Immature natural killer cell (primary cell): ENCODE data around the gene SMIM5. TPM values are rescaled to one million over a fixed set of nuclear protein-coding genes. Genes with fewer than 3 reads are reported as not detected.

Experiments used
- DNase-seq, 3 donors: peaks; one replicate each; pipeline ENCODE4 v3.0.0; 2022; ENCODE audit warnings: mixed read lengths in 1 of 3
- H3K27ac Mint-ChIP-seq, 6 donors: one replicate each; pipeline ENCODE4 v1.8.0; 2020; ENCODE audit warnings: mixed read lengths in 6 of 6, mild to moderate bottlenecking in 5 of 6, inconsistent platforms in 4 of 6, moderate library complexity in 3 of 6
- H3K27me3 Mint-ChIP-seq, 3 donors: one replicate each; pipeline ENCODE4 v1.8.0; 2020 to 2021; ENCODE audit warnings: low read depth in 3 of 3, mild to moderate bottlenecking in 3 of 3, mixed read lengths in 3 of 3, moderate library complexity in 3 of 3, inconsistent platforms in 1 of 3
- H3K36me3 Mint-ChIP-seq, 3 donors: one replicate each; pipeline ENCODE4 v1.8.0; 2020; ENCODE audit warnings: mixed read lengths in 3 of 3, inconsistent platforms in 2 of 3, mild to moderate bottlenecking in 2 of 3
- H3K4me1 Mint-ChIP-seq, 2 donors: one replicate each; pipeline ENCODE4 v1.8.0; 2020; ENCODE audit warnings: inconsistent platforms in 2 of 2, mild to moderate bottlenecking in 2 of 2, mixed read lengths in 2 of 2, moderate library complexity in 1 of 2
- H3K4me3 Mint-ChIP-seq, 5 donors: one replicate each; pipeline ENCODE4 v1.8.0; 2020; ENCODE audit warnings: mild to moderate bottlenecking in 5 of 5, mixed read lengths in 5 of 5, inconsistent platforms in 3 of 5, moderate library complexity in 3 of 5
- H3K9me3 Mint-ChIP-seq, 6 donors: one replicate each; pipeline ENCODE4 v1.8.0; 2020; ENCODE audit warnings: mild to moderate bottlenecking in 6 of 6, mixed read lengths in 6 of 6, inconsistent platforms in 4 of 6, moderate library complexity in 3 of 6
- polyA plus RNA-seq, 3 donors: library from polyadenylated mRNA; unstranded; fragments of 300-500 nt; fragmentation: Illumina TruSeq; gene quantifications; one replicate each; pipeline ENCODE4 v1.2.3, GENCODE V29; 2021

SMIM5 gene
- polyA plus RNA-seq, 3 donors from 2014 or later = 1.1 TPM; not detected in 2

DNA sequence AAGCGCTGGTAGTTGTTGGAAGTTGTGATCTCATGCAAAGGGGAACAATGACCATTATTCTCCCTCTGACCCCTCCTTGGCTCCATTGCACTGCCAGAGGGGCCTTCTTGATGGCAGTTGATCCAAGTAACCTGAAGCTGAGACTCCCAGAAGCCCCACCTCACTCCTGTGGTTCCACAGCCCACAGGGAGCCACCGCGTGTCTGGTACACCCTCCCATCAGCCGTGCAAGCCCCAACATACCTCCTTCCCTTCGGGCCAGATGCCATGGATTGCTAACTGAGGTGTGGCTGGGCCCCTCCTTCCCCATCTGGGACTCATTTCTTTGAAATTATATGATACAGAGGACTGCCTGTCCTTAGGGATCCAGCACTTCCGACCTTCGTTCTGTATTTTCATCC is 51.7 kb downstream of the SMIM5 start:
- Mint-ChIP-seq H3K4me3 (no peak overlapping the region), H3K27ac (no peak overlapping the region), H3K4me1 (peaks cover 35 to 75% of the 10 kb centered on the region in 2 donors), H3K27me3 (peaks cover 2 to 3% (median 2%) of the 10 kb centered on the region in 3 donors), H3K9me3 (no peaks in the 10 kb centered on the region), H3K36me3 (peaks cover 0 to 7% (median 4%) of the 10 kb centered on the region in 3 donors)
- DNase-seq = no peak

DNA sequence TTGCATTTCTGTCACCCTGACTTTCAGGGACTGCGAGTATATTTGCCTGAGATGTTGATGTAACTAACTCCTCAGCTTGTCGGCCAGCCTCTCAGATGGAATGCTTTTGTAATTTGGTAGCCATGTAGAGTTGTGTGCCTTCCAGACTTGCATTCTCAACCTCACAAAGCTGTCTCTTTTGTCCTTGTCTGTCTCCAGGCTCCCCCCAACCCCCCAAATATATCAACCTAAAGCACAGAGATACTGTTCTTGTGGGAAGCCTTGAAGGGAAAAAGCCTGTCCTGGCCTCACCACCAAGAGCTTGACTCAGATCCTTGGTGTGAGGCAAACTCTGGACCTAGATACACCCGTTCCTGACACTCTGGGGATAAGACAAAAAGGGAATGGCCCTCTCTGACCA is 52.3 kb downstream of the SMIM5 start:
- Mint-ChIP-seq H3K27me3 (peaks cover 0 to 3% (median 2%) of the 10 kb centered on the region in 3 donors), H3K4me1 (peaks cover 40 to 81% of the 10 kb centered on the region in 2 donors), H3K27ac (peak overlapping the region in 2 of 6 donors; percentile 39 to 45), H3K9me3 (no peaks in the 10 kb centered on the region), H3K4me3 (no peak overlapping the region), H3K36me3 (peaks cover 0 to 6% (median 3%) of the 10 kb centered on the region in 3 donors)
- DNase-seq = no peak

DNA sequence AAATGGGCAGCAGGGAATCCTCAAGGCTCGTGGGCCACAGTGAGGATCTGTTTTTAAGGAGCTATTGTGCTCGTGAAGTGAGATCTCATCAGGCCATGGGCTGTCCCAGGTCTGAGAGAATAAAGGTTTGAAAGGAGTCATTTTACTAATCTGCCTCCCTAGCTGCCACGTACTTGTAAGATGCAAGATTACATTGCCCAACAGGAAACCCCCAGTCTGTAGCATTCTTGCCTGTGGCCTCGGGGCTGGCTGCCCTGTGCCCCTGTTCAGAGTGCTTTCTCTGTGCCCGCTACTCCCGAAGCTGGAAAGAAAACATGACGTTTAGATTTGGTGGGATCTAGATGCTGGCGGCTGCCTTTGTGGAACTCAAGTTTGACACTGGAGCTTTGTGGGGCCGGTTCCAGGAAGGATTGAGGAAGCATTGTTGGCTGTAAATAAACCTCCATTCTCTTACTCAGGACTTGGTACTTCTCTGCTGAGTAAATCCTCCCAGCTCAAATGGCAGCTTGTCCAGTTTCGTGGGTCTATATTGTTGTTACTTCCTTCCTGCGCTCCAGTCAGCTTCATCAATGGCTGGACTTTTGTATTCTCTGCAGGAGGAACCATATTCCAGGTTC is 55.1 kb downstream of the SMIM5 start:
- Mint-ChIP-seq H3K9me3 (no peaks in the 10 kb centered on the region), H3K27ac (peak overlapping the region; percentile 36 to 88 (median 82)), H3K36me3 (peaks cover 0 to 6% (median 3%) of the 10 kb centered on the region in 3 donors)

DNA sequence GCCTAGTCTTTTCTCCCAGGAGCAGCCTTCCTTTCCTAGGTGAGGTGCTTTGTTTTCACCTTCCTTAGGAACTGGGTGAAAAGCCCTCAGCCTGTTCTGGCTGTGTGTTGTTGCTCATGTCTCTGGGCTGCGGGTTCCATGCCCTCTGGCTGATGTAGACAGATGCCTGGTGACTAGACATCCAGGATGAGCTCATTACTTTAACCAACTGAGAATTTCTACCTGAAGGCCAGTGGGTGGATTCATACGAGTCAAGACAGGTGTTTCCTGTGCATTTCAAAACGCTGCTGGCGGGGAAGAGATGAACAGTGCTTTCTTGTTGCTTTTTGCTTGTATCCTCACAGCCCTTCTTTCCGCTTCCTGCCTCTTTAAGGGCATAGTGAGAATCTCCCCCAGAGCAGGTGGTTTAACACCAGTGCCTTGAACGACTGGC is 56.2 kb downstream of the SMIM5 start:
- peak overlapping the region; percentile 39 to 86 (median 73) for H3K4me3 Mint-ChIP-seq
- peaks cover 58 to 83% of the 10 kb centered on the region in 2 donors for H3K4me1 Mint-ChIP-seq

More for the DNA sequence above, 55.1 kb downstream of the SMIM5 start:
- DNase-seq = peak; percentile 7 to 25 (median 8)
- Mint-ChIP-seq H3K27me3 (peaks cover 0 to 3% (median 2%) of the 10 kb centered on the region in 3 donors), H3K4me3 (peak overlapping the region in 3 of 5 donors; percentile 15 to 57 (median 39)), H3K4me1 (peaks cover 57 to 94% of the 10 kb centered on the region in 2 donors)

More for the DNA sequence above, 56.2 kb downstream of the SMIM5 start:
- H3K27ac Mint-ChIP-seq = peak overlapping the region; percentile 43 to 89 (median 82)
- H3K27me3 Mint-ChIP-seq = peaks cover under 1 to 3% (median 2%) of the 10 kb centered on the region in 3 donors
- H3K9me3 Mint-ChIP-seq = no peaks in the 10 kb centered on the region
- peak; percentile 18 to 26 (median 25) for DNase-seq
- H3K36me3 Mint-ChIP-seq = peaks cover 0 to 6% (median 3%) of the 10 kb centered on the region in 3 donors

Other genes starting within 250 kb of the SMIM5 start
- gene GRB2, start 227.8 kb upstream of the SMIM5 start, polyA plus RNA-seq = 100 to 1,000 TPM; 104 to 161 (median 135) TPM
- gene TMEM94, start 176.8 kb upstream of the SMIM5 start, polyA plus RNA-seq = 10 to 100 TPM in 1 of 3 donors, 1 to 10 TPM in 2; 3.2 to 21.9 (median 9.3) TPM
- not detected for gene CASKIN2, start 117.9 kb upstream of the SMIM5 start, polyA plus RNA-seq
- 100 to 1,000 TPM; 205 to 238 (median 209) TPM for gene TSEN54, start 116.9 kb upstream of the SMIM5 start, polyA plus RNA-seq
- gene LLGL2, start 107.7 kb upstream of the SMIM5 start, polyA plus RNA-seq = 100 to 1,000 TPM in 1 of 3 donors, 10 to 100 TPM in 2; 81.2 to 137 (median 84.4) TPM
- gene MYO15B, start 45.6 kb upstream of the SMIM5 start, polyA plus RNA-seq = 1 to 10 TPM in 2 of 3 donors, under 1 TPM in 1; 0.76 to 3.0 (median 2.6) TPM
- gene RECQL5, start 33.7 kb downstream of the SMIM5 start, polyA plus RNA-seq = 10 to 100 TPM in 2 of 3 donors, 1 to 10 TPM in 1; 7.0 to 18.1 (median 15.5) TPM
- gene SAP30BP, start 33.9 kb downstream of the SMIM5 start, polyA plus RNA-seq = 10 to 100 TPM; 71.5 to 94.2 (median 80.1) TPM
- under 1 TPM in 1 of 3 donors, not detected in 2; 0.24 TPM for gene ITGB4, start 88.0 kb downstream of the SMIM5 start, polyA plus RNA-seq
- gene GALK1, start 131.8 kb downstream of the SMIM5 start, polyA plus RNA-seq = 10 to 100 TPM; 25.1 to 86.7 (median 30.7) TPM
- gene UNK, start 151.4 kb downstream of the SMIM5 start, polyA plus RNA-seq = 10 to 100 TPM; 26.0 to 48.4 (median 34.4) TPM
- gene UNC13D, start 211.0 kb downstream of the SMIM5 start, polyA plus RNA-seq = 100 to 1,000 TPM in 1 of 3 donors, 10 to 100 TPM in 2; 53.1 to 124 (median 57.5) TPM
- 10 to 100 TPM; 51.2 to 85.8 (median 69.1) TPM for gene WBP2, start 221.9 kb downstream of the SMIM5 start, polyA plus RNA-seq
- gene TRIM47, start 245.1 kb downstream of the SMIM5 start, polyA plus RNA-seq = 1 to 10 TPM; 3.2 to 4.0 (median 3.9) TPM